Measurements from ENCODE around the gene ADGRD2.

ADGRD2 gene

DNA sequence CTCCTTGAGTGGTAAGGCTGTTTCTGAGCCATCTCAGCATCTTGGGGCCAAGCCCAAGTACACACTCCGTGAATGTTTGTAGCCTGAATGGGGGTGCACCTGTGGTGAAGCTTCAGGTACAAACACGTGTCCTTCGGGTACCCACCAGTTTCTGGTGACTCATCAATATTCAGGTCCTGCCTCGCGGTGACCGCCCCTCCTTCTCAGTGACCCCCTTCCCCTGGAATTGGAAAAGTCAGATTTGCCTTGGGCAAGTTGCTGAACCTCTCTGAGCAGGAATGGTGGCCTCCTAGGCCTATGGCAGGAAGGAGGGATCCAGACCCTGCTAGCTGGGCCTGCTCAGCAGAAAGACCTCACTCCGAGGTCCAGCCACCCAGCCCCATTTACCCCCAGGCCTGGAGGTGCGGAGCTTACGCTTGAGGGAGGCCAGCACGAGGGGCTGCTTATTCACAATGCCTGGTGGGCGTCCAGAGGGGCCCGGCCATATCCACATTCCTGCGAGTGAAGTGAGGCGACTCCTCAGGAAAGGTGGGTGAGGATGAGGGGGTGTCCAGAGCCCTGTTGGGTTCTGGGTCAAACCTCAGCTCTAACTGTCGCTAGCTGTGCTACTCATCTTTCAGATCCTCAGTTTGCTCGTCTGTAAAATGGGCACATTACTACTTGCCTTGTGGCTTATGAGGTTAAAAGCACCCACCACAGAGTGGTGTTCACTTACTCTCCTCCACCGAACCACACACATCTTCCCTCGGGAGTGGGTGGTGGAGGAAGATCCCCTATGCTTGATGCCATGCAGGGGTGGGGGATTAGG is 7.0 kb downstream of the ADGRD2 start:
- peak; percentile 8 for DNase-seq

DNA sequence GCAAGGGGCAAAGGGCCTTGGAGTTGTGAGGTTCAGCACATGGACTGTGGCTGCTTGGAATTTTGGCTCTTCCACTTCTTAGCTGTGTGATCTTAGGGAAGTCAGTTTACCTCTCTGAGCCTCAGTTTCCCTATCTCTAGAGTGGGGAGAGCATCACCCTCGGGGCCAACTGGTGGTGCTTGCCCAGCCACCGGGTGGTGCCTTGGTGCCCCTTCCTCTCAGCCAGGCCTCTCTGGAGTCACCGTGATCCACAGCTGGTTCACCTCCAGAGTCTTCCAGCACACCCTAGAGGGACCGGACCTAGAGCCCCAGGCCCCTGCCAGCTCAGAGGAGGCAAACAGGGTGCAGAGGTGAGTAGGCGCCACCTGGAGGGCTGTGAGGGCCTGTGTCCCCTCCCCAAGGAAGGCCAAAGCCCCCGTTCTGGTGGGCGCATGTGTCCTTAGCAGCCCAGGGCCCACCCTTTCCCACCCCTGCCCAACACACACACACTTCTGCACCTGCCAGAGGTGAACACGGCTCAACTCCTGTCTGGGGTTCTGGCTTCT is 7.7 kb downstream of the ADGRD2 start:
- DNase-seq, result peak; percentile 8

GRCh38 chr9:124458441-124458840 is 8.2 kb downstream of the ADGRD2 start:
- peak; percentile 7 for DNase-seq

DNA sequence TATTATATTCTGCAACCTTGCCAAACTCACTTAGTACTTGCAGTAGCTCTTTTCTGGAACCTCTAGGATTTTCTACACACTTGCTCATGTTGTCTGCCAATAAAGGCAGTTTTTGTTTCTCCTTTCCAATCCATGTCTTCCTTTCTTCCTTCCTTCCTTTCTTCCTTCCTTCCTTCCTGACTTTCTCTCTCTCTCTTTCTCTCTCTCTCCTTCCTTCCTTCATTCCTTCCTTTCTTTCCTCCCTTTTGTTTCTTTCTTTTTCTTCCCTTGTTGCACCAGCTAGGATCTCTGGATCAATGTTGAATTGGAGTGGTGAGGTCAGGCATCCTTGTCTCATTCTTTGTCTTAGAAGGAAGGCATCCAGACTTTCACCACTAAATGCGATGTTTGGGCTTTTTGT is 12.5 kb downstream of the ADGRD2 start:
- no peak for DNase-seq

DNA sequence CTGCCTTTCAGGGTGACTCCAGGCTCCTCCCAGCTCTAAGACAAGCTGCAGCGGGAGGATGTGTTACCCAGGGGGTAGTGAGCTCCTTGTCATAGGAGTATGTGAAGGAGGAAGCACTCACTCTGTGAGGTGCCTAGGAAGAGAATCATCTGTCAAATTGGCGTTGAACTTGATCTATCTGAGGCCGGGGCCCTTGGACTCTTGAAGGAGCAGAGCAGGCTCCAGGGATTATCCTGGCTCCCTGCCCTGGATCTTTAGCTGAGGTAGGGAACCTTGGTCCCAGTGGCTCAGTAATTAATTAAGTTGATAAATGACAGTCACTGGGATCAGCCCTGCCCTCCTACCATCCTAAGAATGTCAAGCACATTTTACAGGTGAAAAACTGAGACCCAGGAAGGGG is 15.5 kb downstream of the ADGRD2 start:
- no peak for DNase-seq

GRCh38 chr9:124467410-124468060 is 17.3 kb downstream of the ADGRD2 start:
- DNase-seq, result no peak

DNA sequence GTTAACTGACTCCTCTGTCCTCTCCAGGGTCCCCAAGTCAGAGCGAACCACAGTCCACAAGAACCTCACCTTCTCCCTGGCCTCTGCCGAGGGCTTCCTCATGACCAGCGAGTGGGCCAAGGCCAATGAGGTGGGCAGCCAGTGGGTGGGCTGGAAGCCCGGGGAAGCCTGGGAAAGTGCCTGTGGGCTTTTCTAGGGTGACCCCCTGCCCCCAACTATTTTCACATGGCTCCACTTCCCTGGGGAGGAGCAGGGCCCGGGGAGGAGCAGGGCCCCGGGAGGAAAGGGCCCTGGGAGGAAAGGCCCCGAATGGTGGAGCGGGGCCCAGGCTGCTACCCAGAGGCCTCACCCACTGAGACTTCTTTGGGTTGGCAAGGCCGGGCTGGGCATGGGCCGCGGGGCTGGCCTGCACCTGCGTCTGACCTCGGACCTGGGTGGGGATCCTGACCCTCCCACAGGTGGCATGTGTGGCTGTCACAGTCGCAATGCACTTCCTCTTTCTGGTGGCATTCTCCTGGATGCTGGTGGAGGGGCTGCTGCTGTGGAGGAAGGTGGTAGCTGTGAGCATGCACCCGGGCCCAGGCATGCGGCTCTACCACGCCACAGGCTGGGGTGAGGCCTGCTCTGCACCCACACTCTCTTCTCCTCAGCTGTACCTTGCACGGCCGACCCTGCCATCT is 17.9 kb downstream of the ADGRD2 start:
- no peak for DNase-seq

DNA sequence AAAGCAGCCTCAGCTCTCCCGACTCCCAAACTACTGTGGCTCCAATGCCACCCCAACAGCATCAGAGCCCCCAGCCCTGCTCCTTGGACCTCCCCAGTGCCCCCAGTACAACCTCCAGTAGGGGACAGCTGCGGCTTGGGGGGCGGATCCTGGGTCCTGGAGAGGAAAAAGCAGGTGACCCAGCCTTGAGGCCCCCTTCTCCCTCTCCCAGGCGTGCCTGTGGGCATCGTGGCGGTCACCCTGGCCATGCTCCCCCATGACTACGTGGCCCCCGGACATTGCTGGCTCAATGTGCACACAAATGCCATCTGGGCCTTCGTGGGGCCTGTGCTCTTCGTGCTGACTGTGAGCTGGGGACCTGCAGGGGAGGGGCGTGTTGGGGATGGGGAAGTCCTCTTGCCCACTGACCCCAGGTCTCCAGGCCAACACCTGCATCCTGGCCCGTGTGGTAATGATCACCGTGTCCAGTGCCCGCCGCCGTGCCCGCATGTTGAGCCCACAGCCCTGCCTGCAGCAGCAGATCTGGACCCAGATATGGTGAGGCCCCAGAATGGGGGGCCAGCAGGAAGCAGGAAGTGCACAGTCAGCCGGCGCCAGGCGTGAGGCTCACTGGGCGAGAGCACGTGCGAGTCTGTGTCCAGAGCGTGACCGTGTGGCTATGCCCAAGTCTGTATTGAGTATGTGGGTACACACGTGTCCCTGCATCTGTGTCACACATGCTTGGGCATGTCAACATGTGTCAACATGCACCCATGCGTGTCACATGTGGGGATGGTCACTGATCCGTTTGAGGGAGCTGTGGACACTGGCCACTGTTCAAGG is 19.0 kb downstream of the ADGRD2 start:
- DNase-seq, result no peak

DNA sequence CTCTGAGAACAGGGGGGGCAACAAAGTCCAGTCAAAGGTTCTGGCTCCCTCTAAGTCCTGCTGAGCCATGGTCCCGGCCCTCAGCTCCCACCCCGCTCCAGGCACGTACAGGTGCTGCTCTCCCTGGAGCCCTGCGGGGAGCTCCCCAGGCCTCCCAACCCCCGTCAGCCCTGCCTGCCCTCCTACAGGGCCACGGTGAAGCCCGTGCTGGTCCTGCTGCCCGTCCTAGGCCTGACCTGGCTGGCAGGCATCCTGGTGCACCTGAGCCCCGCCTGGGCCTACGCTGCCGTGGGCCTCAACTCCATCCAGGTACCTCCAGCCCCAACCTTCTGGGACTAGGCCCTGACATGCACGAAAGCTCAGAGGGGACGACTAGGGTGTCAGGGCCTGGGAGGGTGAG is 20.1 kb downstream of the ADGRD2 start:
- no peak for DNase-seq

GRCh38 chr9:124470726-124471125 is 20.5 kb downstream of the ADGRD2 start:
- DNase-seq, result no peak

- DNase-seq, result no peak
These were observed 21.5 kb downstream of the ADGRD2 start for GRCh38 chr9:124471761-124472160.

DNA sequence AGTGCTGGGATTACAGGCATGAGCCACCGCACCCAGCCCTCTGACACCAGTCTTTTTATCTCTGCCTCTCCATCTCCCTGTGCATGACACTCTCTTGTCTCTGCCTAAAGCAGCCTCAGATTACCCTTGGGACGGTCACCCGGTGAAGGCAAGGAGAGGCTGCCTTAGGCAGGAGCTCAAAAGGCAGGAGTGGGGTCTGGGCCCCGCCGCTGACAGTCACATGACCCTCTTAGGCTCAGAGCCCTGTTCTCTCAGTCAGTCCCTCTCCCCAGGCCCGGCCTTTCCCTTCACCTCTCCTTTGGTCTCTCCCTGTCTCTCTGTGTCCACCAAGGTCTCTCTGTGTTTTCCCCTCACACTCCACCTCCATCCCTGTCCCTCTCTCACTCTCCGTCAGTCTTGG is 22.5 kb downstream of the ADGRD2 start:
- no peak for DNase-seq

DNA sequence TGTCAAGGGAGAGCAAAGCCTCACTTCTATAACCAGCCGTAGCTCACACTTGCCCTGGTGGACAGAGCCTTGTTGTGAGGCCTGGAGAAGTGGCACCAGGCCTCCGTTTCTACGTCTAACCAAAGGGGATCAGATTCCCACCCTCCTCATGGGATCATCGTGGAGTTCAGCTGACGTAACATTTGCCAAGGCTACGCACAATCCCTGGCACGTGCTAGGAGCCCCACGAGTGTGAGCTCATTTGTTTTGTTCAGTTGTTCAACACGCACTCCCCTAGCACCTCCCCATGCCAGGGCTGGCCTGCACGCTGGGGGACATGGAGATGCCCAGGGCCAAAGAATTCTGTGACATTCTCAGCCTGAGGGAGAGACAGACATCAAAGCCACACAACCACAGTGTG is 23.1 kb downstream of the ADGRD2 start:
- no peak for DNase-seq

- DNase-seq, result no peak
These were observed 23.9 kb downstream of the ADGRD2 start for GRCh38 chr9:124474151-124474550.

- no peak for DNase-seq
These were observed 25.1 kb downstream of the ADGRD2 start for GRCh38 chr9:124475158-124475867.

DNA sequence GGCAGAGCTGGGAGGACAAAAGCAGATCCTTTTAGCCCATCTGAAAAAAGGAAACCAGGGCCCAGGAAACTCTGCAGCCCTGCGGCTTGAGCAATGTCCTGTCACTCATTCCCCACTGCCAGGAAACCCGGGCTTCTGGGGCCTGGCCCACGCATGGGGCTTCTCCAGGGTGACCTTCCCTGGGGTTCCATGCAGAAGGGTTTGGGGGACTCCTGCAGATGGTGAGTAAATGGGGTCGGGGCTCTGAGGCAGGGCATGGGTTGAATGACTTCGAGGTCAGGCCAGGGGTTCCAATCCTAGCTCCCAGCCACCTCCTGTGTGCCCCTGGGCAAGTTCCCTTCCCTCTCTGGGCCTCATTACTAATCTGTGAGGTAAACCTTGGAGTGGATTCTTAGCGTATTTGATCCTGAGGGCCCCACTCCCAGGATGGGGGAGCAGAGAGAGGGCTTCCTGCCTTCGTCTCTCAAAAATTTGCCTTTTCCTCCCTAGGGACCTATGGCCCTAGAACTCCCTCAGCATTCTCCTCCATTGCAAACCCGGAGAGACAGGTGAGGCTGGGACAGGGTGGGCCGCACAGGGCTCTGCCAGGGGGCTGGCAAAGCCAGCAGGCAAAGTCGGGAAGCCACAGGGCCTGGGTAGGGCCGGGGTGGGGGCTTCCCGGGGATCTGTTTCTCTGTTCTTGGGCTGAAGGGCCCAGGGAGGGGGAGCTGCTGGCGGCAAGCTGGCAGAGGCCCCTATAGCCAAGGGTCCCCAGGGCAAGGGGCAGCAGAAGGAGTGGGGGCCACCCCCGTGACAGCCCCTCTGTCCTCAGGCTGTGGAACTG is 25.8 kb downstream of the ADGRD2 start:
- no peak for DNase-seq

DNA sequence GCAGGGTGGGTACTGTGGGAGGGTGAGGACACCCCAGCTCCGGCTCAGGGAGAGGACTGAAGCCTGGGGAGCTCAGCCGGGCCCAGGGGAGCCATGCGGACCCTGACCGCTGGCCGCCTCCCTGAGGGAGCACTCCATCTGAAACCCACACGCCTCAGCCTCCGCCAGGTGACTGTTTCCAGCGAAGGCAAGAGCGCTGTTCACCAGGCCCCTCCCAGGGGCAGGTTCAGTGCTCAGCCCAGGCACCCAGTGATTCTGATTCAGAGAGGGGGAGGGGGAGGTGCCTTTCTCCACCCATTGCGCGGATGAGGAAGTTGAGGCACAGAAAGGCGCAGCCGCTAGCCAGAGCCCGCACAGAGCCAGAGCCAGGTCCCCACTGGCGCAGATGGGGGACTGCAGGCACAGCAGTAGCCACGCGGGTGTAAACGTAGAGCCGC is 27.0 kb downstream of the ADGRD2 start:
- DNase-seq, result no peak

- no peak for DNase-seq
These were observed 27.5 kb downstream of the ADGRD2 start for GRCh38 chr9:124477648-124478285.

DNA sequence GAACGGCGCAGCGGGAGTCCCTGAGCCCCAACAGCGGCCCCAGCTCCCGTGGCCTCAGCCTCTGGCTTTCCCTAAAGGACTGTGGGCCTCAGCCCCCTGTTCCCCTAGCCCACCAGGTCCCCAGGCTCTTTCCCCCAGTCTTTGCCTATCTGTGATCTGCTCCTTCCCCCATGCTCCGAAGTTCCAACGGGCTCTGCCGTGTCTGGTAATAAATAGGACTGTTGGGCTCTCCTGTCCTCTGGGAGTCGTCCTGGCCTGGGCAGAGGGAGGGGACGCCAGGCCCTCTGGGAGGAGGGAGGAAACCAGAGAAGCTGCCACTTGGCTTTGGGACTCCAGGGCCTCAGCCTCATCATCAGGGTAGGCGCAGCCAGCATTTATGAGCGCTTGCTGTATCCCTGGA is 28.1 kb downstream of the ADGRD2 start:
- no peak for DNase-seq

DNA sequence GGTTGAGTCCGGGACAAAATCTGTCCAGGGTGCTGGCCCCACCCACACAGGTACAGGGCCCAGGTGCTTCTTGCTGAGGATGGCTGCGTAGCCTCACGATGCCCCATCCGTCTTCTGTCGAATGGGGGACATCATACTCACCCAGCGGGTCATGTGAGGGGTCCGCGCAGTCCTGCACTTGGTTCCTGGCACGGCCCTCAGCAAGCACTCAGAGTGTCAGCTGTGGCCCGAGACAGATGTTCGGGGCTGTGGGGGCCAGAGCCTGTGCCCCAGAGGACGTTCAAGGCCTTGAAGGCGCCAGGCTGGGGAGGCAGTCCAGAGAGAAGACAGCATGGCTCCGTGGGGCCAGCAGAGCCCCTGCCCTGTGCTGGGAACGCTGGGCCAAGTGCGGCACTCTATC is 29.1 kb downstream of the ADGRD2 start:
- DNase-seq, result no peak
